Gastroesophageal sphincter (tissue), 3 donors: ENCODE results near the gene PDGFA.

Experiments used
- CTCF ChIP-seq, 4 experiments: fragments of 200-600 bp in 2 of 4; fragments of 450-650 bp in 2 of 4; sonication (generic) in 1 of 4; IDR thresholded peaks; one replicate each; pipeline ENCODE4 v1.5.1; 2017 to 2019; ENCODE audit warnings: antibody characterized with exemption in 4 of 4, mild to moderate bottlenecking in 2 of 4, moderate library complexity in 2 of 4
- EP300 ChIP-seq: sonication (generic); formaldehyde crosslinking; IDR thresholded peaks from one replicate; pipeline ENCODE4 v1.6.1; 2017; ENCODE audit warnings: antibody characterized with exemption, mild to moderate bottlenecking
- POLR2A ChIP-seq, 2 donors: fragments of 450-650 bp; IDR thresholded peaks; one replicate each; pipeline ENCODE4 v1.6.1; 2017; ENCODE audit warnings: antibody characterized with exemption in 2 of 2, mild to moderate bottlenecking in 2 of 2, moderate library complexity in 1 of 2
- POLR2AphosphoS5 ChIP-seq: sonication (generic); formaldehyde crosslinking; IDR thresholded peaks from one replicate; pipeline ENCODE4 v1.6.1; 2017; ENCODE audit warnings: antibody characterized with exemption

GRCh38 chr7:507623-508300 is 11.9 kb downstream of the PDGFA start:
- no peak for TF ChIP-seq CTCF (IDR thresholded peaks at IDR 0.05)
- TF ChIP-seq POLR2AphosphoS5, result no peak
- no peak for TF ChIP-seq POLR2A (IDR thresholded peaks at IDR 0.05)
- TF ChIP-seq EP300, result no peak
